Epidermal melanocyte (primary cell): ENCODE results near the gene CAPN12.
"Not testable (repeated sequence)": the region's sequence is repeated elsewhere in the genome, so short reads cannot be mapped to it uniquely, and the experiment has no call there.

Source experiments
- DNase-seq: peaks from one replicate; pipeline ENCODE4 v3.0.0; 2011; ENCODE audit warnings: low spot score; ENCODE audit not compliant: insufficient read length

Gene CAPN12

DNA sequence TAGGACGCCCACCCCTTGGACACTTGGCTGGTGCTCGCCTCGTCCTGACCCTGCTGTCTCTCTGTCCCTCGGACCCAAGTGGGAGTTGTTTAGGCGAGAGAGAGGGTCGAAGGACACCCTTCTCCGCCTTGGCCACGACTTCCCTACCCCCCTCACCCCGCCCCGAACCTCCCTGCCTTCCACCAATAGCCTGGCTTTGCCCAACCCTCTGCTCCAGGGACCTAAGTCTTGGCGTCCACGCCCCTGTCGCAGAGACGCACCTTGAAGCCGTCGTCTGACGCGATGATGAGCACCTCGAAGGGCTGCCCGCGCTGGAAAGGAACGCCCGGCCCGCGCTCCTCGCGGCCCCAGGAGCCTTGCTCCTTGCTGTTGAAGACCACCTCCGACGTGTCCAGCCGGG, 27.3 kb upstream of the CAPN12 start:
- not testable (repeated sequence) for DNase-seq

DNA sequence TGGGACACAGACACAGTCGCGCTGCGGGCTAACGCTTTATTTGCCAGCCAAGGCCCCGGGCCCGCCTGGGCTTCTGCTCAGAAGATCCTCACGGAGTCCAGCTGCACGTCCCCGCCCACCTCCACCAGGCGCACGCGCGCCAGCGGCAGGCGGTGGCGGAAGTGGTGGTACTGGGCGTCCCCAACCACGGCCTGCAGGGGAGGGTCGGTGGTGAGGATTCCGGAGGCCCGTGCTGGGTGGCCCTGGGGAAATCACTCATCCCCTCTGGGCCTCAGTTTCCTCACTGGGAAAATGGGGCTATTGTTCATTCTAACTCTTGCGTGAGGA, 26.6 kb upstream of the CAPN12 start:
- DNase-seq, result not testable (repeated sequence)

DNA sequence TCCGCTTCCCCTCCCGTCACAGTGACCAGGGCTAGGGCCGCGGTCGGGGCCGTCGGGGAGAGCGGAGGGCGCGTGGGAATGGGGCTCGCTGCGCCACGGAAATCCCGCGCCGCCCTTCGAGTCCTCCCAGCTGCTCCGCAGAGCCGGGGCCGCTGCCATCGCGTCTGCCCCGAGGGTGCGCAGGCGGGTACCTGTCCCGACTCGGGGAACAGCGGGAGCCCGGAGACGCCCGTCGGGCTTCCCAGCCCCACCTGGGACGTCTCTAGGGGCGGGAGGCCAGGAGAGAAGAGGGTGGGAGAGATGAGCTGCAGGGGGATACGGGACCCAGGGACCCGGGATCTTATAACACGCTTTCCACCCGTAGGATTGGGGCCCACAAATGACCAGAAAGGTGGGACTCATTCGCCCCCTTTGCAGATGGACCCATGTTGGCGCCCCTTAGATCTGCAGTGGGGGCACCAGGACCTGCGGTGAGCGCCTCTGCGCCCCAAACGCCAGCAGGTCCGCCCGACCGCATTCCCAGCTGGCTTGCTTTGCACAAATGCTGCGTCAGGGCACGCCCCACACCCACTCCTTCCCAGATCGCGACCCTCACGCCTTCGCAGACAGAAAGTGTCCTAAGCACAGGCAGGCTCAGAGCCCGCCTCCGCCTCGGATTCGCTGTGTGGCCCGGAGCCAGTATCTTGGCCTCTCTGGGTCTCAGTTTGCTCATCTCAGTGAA, 26.1 kb upstream of the CAPN12 start:
- DNase-seq, result not testable (repeated sequence)

DNA sequence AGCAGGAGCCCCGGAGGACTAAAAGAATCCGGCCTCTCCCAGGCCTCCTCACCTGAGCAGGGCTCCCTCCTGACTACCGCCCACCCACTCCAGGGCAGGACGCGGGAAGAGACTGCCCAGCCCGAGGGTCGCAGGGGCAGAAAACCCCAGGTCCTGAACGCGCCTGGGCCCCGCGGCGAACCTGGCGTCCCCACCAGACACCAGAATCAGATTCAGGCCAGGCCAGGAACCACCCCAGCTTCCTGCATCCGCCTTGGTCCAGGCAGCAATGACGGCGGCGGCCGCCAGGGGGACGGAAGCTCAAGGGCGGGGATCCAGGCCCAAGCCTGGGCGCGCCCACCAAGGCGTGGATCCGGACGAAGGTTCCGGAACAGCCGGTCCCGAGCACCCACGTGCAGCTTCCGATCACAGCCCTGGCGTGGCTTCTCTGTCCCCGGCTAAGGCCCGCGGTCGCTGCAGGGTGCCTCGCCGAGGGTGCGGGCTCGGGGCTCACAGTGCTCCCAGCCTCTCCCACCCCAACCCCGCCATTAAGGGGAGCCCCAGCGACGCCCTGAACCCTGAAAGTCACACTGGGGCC, 25.4 kb upstream of the CAPN12 start:
- DNase-seq, result peak; percentile 59

DNA sequence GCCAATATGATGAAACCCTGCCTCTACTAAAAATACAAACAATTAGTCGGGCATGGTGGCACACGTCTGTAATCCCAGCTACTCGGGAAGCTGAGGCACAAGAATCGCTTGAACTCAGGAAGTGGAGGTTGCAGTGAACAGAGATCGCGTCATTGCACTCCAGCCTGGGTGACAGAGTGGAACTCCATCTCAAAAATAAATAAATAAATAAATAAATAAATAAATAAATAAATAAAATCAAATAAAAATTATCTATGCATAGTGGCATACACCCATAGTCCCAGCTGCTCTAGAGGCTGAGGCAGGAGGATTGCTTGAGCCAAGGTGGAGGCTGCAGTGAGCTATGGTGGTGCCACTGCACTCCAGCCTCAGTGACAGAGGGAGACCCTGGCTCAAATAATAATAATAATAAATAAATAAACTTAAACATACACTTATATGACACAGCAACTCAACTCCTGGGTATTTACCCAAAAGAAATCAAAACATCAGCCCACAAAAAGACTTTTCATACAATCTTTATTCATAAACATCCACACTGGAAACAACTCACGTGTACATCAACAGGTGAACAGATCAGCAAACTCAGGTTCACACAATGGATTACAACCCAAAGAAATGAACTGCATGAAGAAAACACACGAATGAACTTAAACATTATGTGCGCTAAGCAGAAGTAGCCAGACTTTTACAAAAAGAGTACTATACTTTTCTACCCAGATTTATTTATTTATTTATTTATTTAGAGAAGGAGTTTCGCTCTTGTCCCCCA, 22.2 kb upstream of the CAPN12 start:
- no peak for DNase-seq

DNA sequence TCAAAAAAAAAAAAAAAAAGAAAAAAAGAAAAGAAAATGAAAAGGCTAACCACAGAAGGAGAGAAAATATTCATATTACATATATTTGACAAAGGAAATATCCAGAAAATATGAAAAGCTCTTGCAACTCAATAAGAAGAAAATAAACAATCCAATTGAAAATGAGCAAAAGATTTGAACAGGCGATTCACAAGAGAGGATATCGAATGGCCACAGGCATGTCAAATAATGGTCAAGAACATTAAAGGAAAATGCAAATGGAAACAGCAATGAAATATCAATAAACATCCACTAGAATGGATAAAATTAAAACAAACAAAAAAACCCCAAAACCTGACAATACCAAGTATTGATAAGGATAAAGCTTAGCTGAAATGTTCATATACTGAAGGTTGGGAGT, 20.9 kb upstream of the CAPN12 start:
- no peak for DNase-seq

DNA sequence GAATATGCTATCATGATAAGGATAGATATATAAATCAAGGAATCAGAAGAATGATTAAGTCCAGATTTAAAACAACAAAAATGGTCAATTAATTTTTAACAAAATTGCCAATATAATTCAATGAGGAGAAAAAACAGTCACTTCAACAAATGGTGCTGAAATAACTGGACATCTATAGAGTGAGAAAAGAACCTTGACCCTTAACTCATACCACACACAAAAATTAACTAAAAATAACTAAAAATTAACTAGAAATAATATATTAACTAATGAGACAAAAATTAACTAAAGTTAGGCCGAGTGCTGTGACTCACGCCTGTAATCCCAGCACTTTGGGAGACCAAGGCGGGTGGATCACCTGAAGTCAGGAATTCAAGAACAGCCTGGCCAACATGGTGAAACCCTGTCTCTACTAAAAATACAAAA, 19.5 kb upstream of the CAPN12 start:
- DNase-seq, result no peak

DNA sequence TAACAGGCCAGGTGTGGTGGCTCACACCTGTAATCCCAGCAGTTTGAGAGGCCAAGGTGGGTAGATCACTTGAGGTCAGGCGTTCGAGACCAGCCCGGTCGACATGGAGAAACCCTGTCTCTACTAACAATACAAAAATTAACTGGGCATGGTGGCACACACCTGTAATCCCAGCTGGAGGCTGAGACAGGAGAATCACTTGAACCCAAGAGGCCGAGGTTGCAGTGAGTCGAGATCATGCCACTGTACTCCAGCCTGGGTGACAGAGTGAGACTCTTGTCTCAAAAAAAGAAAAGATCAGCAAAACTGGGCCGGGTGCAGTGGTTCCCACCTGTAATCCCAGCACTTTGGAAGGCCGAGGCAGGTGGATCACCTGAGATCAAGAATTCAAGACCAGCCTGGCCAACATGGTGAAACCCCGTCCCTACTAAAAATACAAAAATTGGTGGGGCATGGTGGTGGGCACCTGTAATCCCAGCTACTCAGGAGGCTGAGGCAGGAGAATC, 17.7 kb upstream of the CAPN12 start:
- DNase-seq, result not testable (repeated sequence)

DNA sequence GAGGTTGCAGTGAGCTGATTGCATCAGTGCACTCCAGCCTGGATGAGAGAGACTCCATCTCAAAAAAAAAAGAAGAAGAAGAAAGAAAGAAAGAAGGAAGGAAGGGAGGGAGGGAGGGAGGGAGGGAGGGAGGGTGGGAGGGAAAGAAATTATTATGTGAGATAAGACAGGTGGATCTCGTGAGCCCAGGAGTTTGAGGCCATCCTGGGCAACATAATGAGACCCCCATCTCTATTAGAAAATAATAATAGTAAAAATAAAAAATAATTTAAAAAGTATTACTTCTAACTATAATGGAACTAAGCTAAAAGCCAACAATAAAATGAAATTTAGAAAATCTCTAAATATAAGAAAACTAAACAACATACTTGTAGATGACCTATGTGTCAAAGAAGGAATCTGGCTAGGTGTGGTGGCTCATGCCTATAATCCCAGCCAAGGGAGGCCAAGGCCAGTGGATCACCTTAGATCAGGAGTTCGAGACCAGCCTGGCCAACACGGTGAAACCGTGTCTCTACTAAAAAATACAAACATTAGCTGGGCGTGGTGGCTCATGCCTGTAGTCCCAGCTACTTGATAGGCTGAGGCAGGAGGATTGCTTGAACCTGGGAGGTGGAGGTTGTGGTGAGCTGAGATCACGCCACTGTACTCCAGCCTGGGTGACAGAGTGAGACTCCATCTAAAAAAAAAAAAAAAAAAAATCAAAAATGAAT, 16.7 kb upstream of the CAPN12 start:
- not testable (repeated sequence) for DNase-seq

DNA sequence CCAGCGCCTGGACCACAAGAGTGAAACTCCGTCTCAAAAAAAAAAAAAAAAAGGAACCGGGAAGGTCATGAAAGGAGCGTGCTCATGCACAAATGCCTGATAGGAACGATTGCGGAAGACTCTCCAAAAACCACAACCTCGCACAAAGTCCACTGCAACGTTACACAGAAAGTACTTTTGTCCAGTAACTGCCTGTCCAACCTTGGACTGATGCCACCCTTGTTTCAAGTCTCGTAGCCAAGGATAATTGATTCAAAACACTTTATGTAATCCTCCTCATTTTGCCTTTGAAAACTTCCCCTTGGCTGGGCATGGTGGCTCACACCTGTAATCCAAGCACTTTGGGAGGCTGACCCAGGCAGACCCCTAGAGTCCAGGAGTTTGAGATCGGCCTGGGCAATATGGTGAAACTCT, 15.3 kb upstream of the CAPN12 start:
- DNase-seq, result peak; percentile 40

DNA sequence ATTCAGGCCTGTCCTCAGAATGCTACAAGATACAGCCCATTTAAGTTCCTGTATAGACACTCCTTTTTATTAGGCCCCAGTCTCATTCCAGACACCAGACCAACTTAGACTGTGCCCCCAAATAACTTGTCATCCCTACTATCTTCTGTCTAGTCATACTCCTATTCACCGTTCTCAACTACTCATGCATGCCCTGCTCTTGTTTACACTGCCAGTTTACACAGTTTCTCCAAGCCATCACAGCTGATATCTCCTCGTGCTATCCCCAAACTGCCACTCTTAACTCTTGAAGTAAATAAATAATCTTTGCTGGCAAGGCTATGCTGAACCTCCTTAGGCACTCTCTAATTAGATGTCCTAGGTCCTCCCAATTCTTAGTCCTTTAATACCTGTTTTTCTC, 9.9 kb upstream of the CAPN12 start:
- not testable (repeated sequence) for DNase-seq

DNA sequence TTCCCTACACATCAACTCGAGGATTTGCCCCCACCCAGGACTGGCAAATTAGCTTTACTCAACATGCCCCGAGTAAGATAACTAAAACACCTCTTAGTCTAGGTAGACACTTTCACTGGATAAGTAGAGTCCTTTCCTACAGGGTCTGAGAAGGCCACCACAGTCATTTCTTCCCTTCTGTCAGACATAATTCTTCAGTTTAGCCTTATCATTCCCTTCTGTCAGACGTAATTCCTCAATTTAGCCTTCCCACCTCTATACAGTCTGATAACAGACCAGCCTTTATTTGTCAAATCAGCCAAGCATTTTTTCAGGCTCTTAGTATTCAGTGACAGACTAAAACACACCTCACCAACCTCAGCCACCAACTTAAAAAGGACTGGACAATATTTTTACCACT, 9.5 kb upstream of the CAPN12 start:
- DNase-seq, result not testable (repeated sequence)

DNA sequence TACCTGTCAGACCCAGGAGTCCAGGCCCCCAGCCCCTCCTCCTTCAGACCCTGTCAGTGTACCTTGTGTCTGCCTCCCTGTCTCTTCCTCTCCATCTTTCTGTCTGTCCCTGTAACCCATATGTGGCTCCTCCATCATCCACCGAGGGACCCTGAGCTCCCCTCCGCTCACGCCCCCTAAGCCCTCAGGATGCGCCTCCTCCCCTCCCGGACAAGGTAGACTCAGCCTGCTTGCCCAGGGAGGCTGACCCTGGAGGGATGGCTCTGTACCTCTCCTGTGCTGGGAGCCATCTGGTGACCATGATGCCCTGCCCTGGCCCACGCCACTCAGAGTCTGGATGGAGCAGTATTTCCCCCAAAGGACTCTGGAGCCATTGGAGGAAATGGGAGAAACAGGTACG, 1.0 kb upstream of the CAPN12 start:
- no peak for DNase-seq

DNA sequence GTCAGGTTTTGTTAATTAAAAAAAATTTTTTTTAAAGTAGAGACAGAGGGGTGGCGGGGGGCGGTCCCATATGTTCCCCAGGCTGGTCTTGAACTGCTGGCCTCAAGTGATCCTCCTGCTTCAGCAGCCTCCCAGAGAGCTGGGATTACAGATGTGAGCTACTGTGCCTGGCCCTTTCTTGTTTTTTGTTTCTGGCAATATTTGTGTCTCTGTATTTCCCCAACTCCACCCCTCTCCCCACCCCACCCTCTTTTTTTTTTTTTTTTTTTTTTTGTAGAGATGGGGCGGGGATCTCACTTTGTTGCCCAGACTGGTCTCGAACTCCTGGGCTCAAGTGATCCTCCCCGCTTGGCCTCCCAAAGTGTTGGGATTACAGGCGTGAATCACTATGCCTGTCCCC, 600 bp upstream of the CAPN12 start:
- DNase-seq, result no peak

DNA sequence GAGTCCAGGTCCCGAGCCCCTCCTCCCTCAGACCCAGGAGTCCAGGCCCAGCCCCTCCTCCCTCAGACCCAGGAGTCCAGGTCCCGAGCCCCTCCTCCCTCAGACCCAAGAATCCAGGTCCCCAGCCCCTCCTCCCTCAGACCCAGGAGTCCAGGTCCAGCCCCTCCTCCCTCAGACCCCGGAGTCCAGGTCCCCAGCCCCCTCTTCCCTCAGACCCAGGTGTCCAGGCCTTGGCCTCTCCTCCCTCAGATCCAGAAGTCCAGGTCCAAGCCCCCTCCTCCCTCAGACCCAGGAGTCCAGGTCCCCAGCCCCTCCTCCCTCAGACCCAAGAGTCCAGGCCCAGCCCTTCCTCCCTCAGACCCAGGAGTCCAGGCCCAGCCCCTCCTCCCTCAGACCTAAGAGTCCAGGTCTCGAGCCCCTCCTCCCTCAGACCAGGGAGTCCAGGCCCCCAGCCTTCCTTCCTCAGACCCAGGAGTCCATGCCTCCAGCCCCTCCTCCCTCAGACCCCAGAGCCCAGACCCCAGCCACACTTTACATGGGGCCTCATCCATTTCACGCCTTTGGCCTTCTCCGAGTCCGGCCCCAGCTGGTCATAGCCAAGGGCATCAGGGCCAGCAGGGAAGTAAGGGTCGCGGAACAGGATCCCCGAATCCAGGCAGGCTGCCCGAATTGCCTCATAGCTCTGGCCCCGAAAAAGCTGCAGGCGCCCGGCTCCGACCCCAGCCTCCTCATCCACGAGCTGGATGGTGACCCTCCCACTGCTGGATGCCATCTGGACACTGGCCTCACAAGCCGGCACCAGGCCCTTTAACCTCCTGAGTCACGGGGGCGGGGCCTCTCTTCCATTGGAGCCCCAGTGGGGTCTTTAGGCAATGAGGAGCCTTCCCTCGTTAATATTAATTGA, 628 bp downstream of the CAPN12 start:
- peak; percentile 1 for DNase-seq

DNA sequence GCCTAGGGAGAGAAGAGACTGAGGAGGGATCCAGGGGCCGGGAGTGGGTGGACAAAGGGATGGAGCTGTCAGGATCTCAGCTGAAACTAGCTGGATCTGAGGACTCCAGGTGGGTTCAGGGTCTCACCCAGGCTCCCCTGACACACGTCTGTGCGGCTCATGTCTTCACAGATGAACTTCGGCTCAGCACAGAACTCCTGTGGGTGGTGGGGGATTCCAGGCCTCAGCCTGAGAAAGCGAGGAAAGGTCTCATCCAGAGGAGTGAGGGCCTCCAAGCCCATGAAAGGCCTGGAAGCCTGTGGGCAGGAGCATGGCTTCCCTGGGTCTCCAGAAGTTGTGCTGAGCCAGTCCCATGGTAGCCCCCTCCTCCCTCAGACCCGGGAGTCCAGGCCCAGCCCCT, 1.4 kb downstream of the CAPN12 start:
- DNase-seq, result peak; percentile 10

DNA sequence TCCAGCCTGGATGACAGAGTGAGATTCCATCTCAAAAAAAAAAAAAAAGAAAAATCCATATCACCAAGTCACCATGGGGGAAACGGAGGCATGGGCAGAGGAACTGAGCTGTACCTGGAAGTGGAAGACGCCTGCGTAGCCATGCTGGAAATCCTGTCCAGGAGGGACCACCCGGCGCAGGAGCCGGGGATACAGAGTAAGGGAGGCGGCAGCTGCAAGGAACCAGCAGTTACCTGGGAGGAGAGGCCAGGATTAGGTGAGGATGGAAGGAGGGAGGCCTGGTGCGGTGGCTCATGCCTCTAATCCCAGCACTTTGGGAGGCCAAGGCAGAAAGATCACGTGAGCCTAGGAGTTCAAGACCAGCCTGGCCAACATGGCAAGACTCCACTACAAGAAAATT, 2.0 kb downstream of the CAPN12 start:
- DNase-seq, result no peak

DNA sequence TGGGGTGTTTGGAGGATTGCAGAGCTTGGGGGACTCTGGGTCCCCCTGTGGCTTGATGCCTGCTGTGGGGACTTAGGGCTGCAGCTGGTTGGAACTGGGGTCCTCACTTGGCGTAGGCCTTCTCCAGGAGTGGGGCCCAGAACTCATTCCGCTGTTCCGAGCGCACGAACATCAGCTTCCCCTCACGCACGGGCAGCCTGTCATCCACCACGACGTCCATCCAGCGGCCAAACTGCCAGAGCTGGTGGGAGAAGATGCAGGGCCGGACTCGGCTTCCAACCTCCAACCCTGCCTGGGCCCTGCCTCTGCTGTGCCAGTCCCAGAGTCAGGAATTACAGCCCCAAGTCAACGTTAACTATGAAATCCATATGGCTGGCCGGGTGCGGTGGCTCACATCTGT, 2.6 kb downstream of the CAPN12 start:
- DNase-seq, result no peak

DNA sequence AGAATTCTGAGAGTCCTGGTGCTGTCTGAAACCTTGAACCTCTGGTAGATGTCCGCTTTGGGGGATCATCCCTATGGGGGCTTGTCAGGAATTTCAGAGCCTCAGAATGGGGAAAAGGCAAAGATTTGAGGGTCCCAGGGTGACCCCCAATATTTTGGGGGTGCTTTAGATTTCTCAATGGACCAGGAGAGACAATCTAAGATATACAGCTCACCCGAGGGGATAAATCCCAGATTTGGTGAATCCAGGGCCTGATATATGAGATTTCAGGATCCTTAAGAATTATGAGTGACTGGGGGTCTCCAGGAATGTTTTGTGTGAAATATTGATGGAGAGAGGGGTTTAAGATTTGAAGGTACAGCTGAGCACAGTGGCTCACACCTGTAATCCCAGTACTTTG, 3.3 kb downstream of the CAPN12 start:
- DNase-seq, result peak; percentile 7

DNA sequence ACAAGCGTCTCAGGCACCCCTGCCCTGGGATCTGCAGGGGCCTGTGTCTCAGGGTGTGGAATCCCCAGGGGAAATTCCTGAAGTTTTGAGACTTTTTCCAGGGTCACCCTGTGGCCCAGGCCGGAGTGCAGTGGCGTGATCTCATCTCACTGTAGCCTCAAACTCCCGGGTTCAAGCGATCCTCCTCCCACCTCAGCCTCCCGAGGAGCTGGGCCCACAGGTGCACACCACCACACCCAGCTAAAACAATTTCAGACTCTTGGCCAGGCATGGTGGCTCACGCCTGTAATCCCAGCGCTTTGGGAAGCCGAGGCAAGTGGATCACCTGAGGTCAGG, 4.0 kb downstream of the CAPN12 start:
- no peak for DNase-seq
